GM23338 (cell line): ENCODE results near the gene DNAJC4. TPM values are rescaled to one million over a fixed set of nuclear protein-coding genes. Genes with fewer than 3 reads are reported as not detected.

Source experiments
- ATAC-seq: fragments of 200-7000 bp; cut with Tn5 transposase; 3 replicates; pipeline ENCODE4 v1.9.1; 2020
- DNase-seq: peaks from one replicate; pipeline ENCODE4 v3.0.0-alpha.2; 2015; ENCODE audit warnings: low spot score
- H2AFZ ChIP-seq: fragments of 200-600 bp; sonication (generic); 2 replicates; pipeline ENCODE4 v1.8.0; 2016; ENCODE audit warnings: antibody characterized with exemption, mild to moderate bottlenecking, moderate library complexity
- H3F3A ChIP-seq: fragments of 200-600 bp; sonication (generic); replicated peaks from 2 replicates; pipeline ENCODE4 v1.8.0; 2017; ENCODE audit warnings: antibody characterized with exemption, mixed run types, low read depth
- H3K27ac ChIP-seq: fragments of 200-600 bp; sonication (generic); 2 replicates; pipeline ENCODE4 v1.6.1; 2016; ENCODE audit warnings: low read depth
- H3K27me3 ChIP-seq: fragments of 200-600 bp; sonication (generic); 2 replicates; pipeline ENCODE4 v1.8.0; 2016; ENCODE audit warnings: mild to moderate bottlenecking, mixed run types, moderate library complexity; ENCODE audit not compliant: insufficient read depth
- H3K36me3 ChIP-seq: fragments of 200-600 bp; sonication (generic); 2 replicates; pipeline ENCODE4 v1.8.0; 2016; ENCODE audit warnings: mild to moderate bottlenecking; ENCODE audit not compliant: insufficient read depth
- H3K4me1 ChIP-seq: fragments of 200-600 bp; sonication (generic); 2 replicates; pipeline ENCODE4 v1.8.0; 2016; ENCODE audit warnings: mild to moderate bottlenecking, moderate library complexity; ENCODE audit not compliant: insufficient read depth
- H3K4me2 ChIP-seq: fragments of 200-600 bp; sonication (generic); 2 replicates; pipeline ENCODE4 v1.7.1; 2017; ENCODE audit warnings: mixed run types
- H3K4me3 ChIP-seq: fragments of 200-600 bp; sonication (generic); 2 replicates; pipeline ENCODE4 v1.6.1; 2016; ENCODE audit warnings: mixed run types
- H3K79me2 ChIP-seq: fragments of 200-600 bp; sonication (generic); replicated peaks from 2 replicates; pipeline ENCODE4 v1.8.0; 2017; ENCODE audit warnings: mild to moderate bottlenecking; ENCODE audit not compliant: insufficient read depth
- H3K9me2 ChIP-seq: fragments of 200-600 bp; sonication (generic); 2 replicates; pipeline ENCODE4 v1.8.0; 2017; ENCODE audit not compliant: insufficient read depth
- H4K20me1 ChIP-seq: fragments of 200-600 bp; sonication (generic); replicated peaks from 2 replicates; pipeline ENCODE4 v1.8.0; 2017; ENCODE audit warnings: mild to moderate bottlenecking; ENCODE audit not compliant: insufficient read depth
- H3K27ac Mint-ChIP-seq: 2 replicates; pipeline ENCODE4 v1.8.0; 2020; ENCODE audit warnings: inconsistent platforms, mild to moderate bottlenecking, moderate library complexity, mixed read lengths
- H3K27me3 Mint-ChIP-seq: 3 replicates; pipeline ENCODE4 v1.8.0; 2022; ENCODE audit warnings: low read depth, mild to moderate bottlenecking, moderate library complexity, mixed read lengths, inconsistent platforms; ENCODE audit not compliant: insufficient read depth, poor library complexity
- H3K36me3 Mint-ChIP-seq: 3 replicates; pipeline ENCODE4 v1.8.0; 2021; ENCODE audit warnings: low read depth, mild to moderate bottlenecking, inconsistent platforms, moderate library complexity, mixed read lengths
- H3K4me1 Mint-ChIP-seq: 3 replicates; pipeline ENCODE4 v1.8.0; 2020; ENCODE audit warnings: mild to moderate bottlenecking, inconsistent platforms, mixed read lengths
- H3K4me3 Mint-ChIP-seq: 3 replicates; pipeline ENCODE4 v1.8.0; 2021; ENCODE audit warnings: moderate library complexity, mild to moderate bottlenecking, inconsistent platforms, mixed read lengths
- H3K9me3 Mint-ChIP-seq: 3 replicates; pipeline ENCODE4 v1.8.0; 2020; ENCODE audit warnings: moderate library complexity, mild to moderate bottlenecking, inconsistent platforms, mixed read lengths
- CREB1 ChIP-seq: fragments of 250-450 bp; sonication (Bioruptor Pico); IDR thresholded peaks from 2 replicates; pipeline ENCODE4 v1.5.0; 2020; ENCODE audit warnings: low read depth, mild to moderate bottlenecking, moderate library complexity
- EZH2 ChIP-seq: fragments of 200-600 bp; sonication (generic); IDR thresholded peaks from one replicate; pipeline ENCODE4 v1.8.0; 2017; ENCODE audit warnings: antibody characterized with exemption, mild to moderate bottlenecking, low read depth; ENCODE audit not compliant: unreplicated experiment
- EZH2phosphoT487 ChIP-seq: fragments of 200-600 bp; sonication (generic); IDR thresholded peaks from one replicate; pipeline ENCODE4 v1.8.1; 2018; ENCODE audit warnings: antibody characterized with exemption; ENCODE audit not compliant: unreplicated experiment
- POLR2AphosphoS5 ChIP-seq: IDR thresholded peaks from 2 replicates; pipeline ENCODE4 v1.6.1; 2016; ENCODE audit warnings: antibody characterized with exemption, low read depth
- REST ChIP-seq: IDR thresholded peaks from one replicate; pipeline ENCODE4 v1.6.1; 2018; ENCODE audit warnings: antibody characterized with exemption; ENCODE audit not compliant: unreplicated experiment
- ZNF331 ChIP-seq: fragments of 250-450 bp; sonication (Bioruptor Pico); IDR thresholded peaks from 2 replicates; pipeline ENCODE4 v1.5.0; 2020; ENCODE audit warnings: low read depth, mild to moderate bottlenecking, moderate library complexity
- ZNF462 ChIP-seq: fragments of 250-450 bp; sonication (Bioruptor Pico); IDR thresholded peaks from 2 replicates; pipeline ENCODE4 v1.5.0; 2020; ENCODE audit warnings: mild to moderate bottlenecking, moderate library complexity
- polyA plus RNA-seq: library from polyadenylated mRNA; unstranded; fragments of >200 nt; fragmentation: Nextera tagmentation; extraction: Ambion mirVana; gene quantifications from 2 replicates; pipeline ENCODE4 v1.2.1, GENCODE V29; 2016
- total RNA-seq: library from RNA; depleted of rRNA; stranded (reverse); fragments of >200 nt; shearing (Covaris generic); gene quantifications from 2 replicates; pipeline ENCODE4 v1.2.3, GENCODE V29; 2014

DNAJC4 gene
- total and polyA plus RNA-seq, 2 experiments from 2014 or later, result 10.5 to 34.4 TPM

- no peaks in the 10 kb centered on the region for H3K9me3 Mint-ChIP-seq
- Histone ChIP-seq H2AFZ (no peak overlapping the region), H3K27ac (0 out of 2 replicates have a peak overlapping the region, but pooled peaks have one; percentile 26), H3K4me2 (no peak overlapping the region), H3F3A (peaks cover 12% of the 10 kb centered on the region; the same call in 1 of the 2 replicates), H3K27me3 (no peaks in the 10 kb centered on the region), H3K9me2 (no peaks in the 10 kb centered on the region), H3K4me1 (no peaks in the 10 kb centered on the region; the same call in 1 of the 2 replicates), H4K20me1 (peaks cover 7% of the 10 kb centered on the region; the same call in 1 of the 2 replicates), H3K36me3 (peaks cover 7% of the 10 kb centered on the region), H3K79me2 (no peaks in the 10 kb centered on the region), H3K4me3 (no peak overlapping the region)
- no peak overlapping the region for H3K4me3 Mint-ChIP-seq
- H3K27ac Mint-ChIP-seq, result no peak overlapping the region
- ATAC-seq, result no peak
- H3K36me3 Mint-ChIP-seq, result peaks cover 30% of the 10 kb centered on the region
- H3K4me1 Mint-ChIP-seq, result peaks cover 6% of the 10 kb centered on the region
- TF ChIP-seq ZNF331 (CRISPR knock-in tag) (no peak), EZH2 (no peak), CREB1 (CRISPR knock-in tag) (no peak)
- peaks cover 12% of the 10 kb centered on the region for H3K27me3 Mint-ChIP-seq
- DNase-seq, result no peak
These were observed 20.8 kb upstream of the DNAJC4 start for GRCh38 chr11:64209563-64209843.

GRCh38 chr11:64210301-64211020, 19.9 kb upstream of the DNAJC4 start:
- no peak overlapping the region for H3K4me2 ChIP-seq
- TF ChIP-seq EZH2phosphoT487 (no peak), REST (no peak), ZNF462 (CRISPR knock-in tag) (no peak), POLR2AphosphoS5 (no peak), EZH2 (no peak)
- H3K27ac Mint-ChIP-seq, result no peak overlapping the region
- peaks cover 30% of the 10 kb centered on the region for H3K36me3 Mint-ChIP-seq
- H3K79me2 ChIP-seq, result no peaks in the 10 kb centered on the region
- no peak overlapping the region for H3K4me3 ChIP-seq
- H2AFZ ChIP-seq, result no peak overlapping the region
- no peak overlapping the region for H3K4me3 Mint-ChIP-seq
- H3K27me3 Mint-ChIP-seq, result peaks cover 12% of the 10 kb centered on the region
- H3K4me1 Mint-ChIP-seq, result peaks cover 3% of the 10 kb centered on the region; the same call in 2 of the 3 replicates
- peaks cover under 1% of the 10 kb centered on the region; the same call in 1 of the 2 replicates for H4K20me1 ChIP-seq
- no peaks in the 10 kb centered on the region for H3K27me3 ChIP-seq
- DNase-seq, result no peak
- no peaks in the 10 kb centered on the region for H3K9me2 ChIP-seq
- no peak for ATAC-seq
- peaks cover 13% of the 10 kb centered on the region; the same call in 1 of the 2 replicates for H3F3A ChIP-seq
- no peak overlapping the region for H3K27ac ChIP-seq
- H3K36me3 ChIP-seq, result peaks cover 9% of the 10 kb centered on the region; the same call in 1 of the 2 replicates
- H3K4me1 ChIP-seq, result no peaks in the 10 kb centered on the region; the same call in 1 of the 2 replicates
- H3K9me3 Mint-ChIP-seq, result no peaks in the 10 kb centered on the region
